ENCODE data around the gene EEF1A2.

Gene EEF1A2

GRCh38 chr20:63495167-63495720 lies 3.6 kb downstream of the EEF1A2 start:
- TF ChIP-seq GATA3 (IDR thresholded peaks at IDR 0.05; ENCODE audit: low read depth, low read length) (no peak), GATA2 (IDR thresholded peaks at IDR 0.05; ENCODE audit: low read depth, low read length) (no peak)

- TF ChIP-seq GATA2 (IDR thresholded peaks at IDR 0.05; ENCODE audit: low read depth, low read length) (no peak), GATA3 (IDR thresholded peaks at IDR 0.05; ENCODE audit: low read depth, low read length) (no peak)
Measured at GRCh38 chr20:63494420-63495166, 4.3 kb downstream of the EEF1A2 start.

- TF ChIP-seq GATA2 (IDR thresholded peaks at IDR 0.05; ENCODE audit: low read depth, low read length) (no peak), GATA3 (IDR thresholded peaks at IDR 0.05; ENCODE audit: low read depth, low read length) (no peak)
Measured at GRCh38 chr20:63494084-63494419, 4.8 kb downstream of the EEF1A2 start.

- TF ChIP-seq GATA3 (IDR thresholded peaks at IDR 0.05; ENCODE audit: low read depth, low read length): no peak
- no peak for TF ChIP-seq GATA2 (IDR thresholded peaks at IDR 0.05; ENCODE audit: low read depth, low read length)
Measured at GRCh38 chr20:63493563-63494020, 5.3 kb downstream of the EEF1A2 start.

GRCh38 chr20:63492982-63493381 lies 5.9 kb downstream of the EEF1A2 start:
- TF ChIP-seq GATA3 (IDR thresholded peaks at IDR 0.05; ENCODE audit: low read depth, low read length) (no peak), GATA2 (IDR thresholded peaks at IDR 0.05; ENCODE audit: low read depth, low read length) (no peak)

GRCh38 chr20:63492518-63492917 lies 6.4 kb downstream of the EEF1A2 start:
- TF ChIP-seq GATA2 (IDR thresholded peaks at IDR 0.05; ENCODE audit: low read depth, low read length) (no peak), GATA3 (IDR thresholded peaks at IDR 0.05; ENCODE audit: low read depth, low read length) (no peak)

- no peak for TF ChIP-seq GATA2 (IDR thresholded peaks at IDR 0.05; ENCODE audit: low read depth, low read length)
- TF ChIP-seq GATA3 (IDR thresholded peaks at IDR 0.05; ENCODE audit: low read depth, low read length): no peak
Measured at GRCh38 chr20:63491635-63492230, 7.2 kb downstream of the EEF1A2 start.

- TF ChIP-seq GATA2 (IDR thresholded peaks at IDR 0.05; ENCODE audit: low read depth, low read length): no peak
- TF ChIP-seq GATA3 (IDR thresholded peaks at IDR 0.05; ENCODE audit: low read depth, low read length): no peak
Measured at GRCh38 chr20:63491078-63491477, 7.8 kb downstream of the EEF1A2 start.

- TF ChIP-seq GATA3 (IDR thresholded peaks at IDR 0.05; ENCODE audit: low read depth, low read length) (no peak), GATA2 (IDR thresholded peaks at IDR 0.05; ENCODE audit: low read depth, low read length) (no peak)
Measured at GRCh38 chr20:63490416-63490815, 8.5 kb downstream of the EEF1A2 start.

GRCh38 chr20:63488315-63489251 lies 10.3 kb downstream of the EEF1A2 start:
- TF ChIP-seq GATA3 (IDR thresholded peaks at IDR 0.05; ENCODE audit: low read depth, low read length) (no peak), GATA2 (IDR thresholded peaks at IDR 0.05; ENCODE audit: low read depth, low read length) (no peak)

- TF ChIP-seq GATA3 (IDR thresholded peaks at IDR 0.05; ENCODE audit: low read depth, low read length): no peak
- TF ChIP-seq GATA2 (IDR thresholded peaks at IDR 0.05; ENCODE audit: low read depth, low read length): no peak
Measured at GRCh38 chr20:63487781-63488241, 11.1 kb downstream of the EEF1A2 start.

- TF ChIP-seq GATA2 (IDR thresholded peaks at IDR 0.05; ENCODE audit: low read depth, low read length) (no peak), GATA3 (IDR thresholded peaks at IDR 0.05; ENCODE audit: low read depth, low read length) (no peak)
Measured at GRCh38 chr20:63487116-63487764, 11.6 kb downstream of the EEF1A2 start.

- TF ChIP-seq GATA2 (IDR thresholded peaks at IDR 0.05; ENCODE audit: low read depth, low read length) (no peak), GATA3 (IDR thresholded peaks at IDR 0.05; ENCODE audit: low read depth, low read length) (no peak)
Measured at GRCh38 chr20:63486300-63486855, 12.5 kb downstream of the EEF1A2 start.

Data from SH-SY5Y (cell line).